Panc1 (cell line): ENCODE results near the gene TPM4.

ENCODE experiments used
- POLR2AphosphoS5 ChIP-seq: IDR thresholded peaks from 2 replicates; pipeline ENCODE4 v1.6.1; 2012; ENCODE audit warnings: mild to moderate bottlenecking, low read depth, low read length, moderate library complexity
- REST ChIP-seq, 2 experiments: IDR thresholded peaks; 2 replicates each; pipeline ENCODE4 v1.6.1; 2011 to 2012; ENCODE audit warnings: low read depth in 2 of 2, control low read depth in 1 of 2, low read length in 1 of 2, mild to moderate bottlenecking in 1 of 2, moderate library complexity in 1 of 2; ENCODE audit not compliant: insufficient read depth in 1 of 2
- SIN3A ChIP-seq: IDR thresholded peaks from 2 replicates; pipeline ENCODE4 v1.6.1; 2012; ENCODE audit warnings: low read depth, mild to moderate bottlenecking, low read length, moderate library complexity, borderline replicate concordance; ENCODE audit not compliant: insufficient read depth
- TCF7L2 ChIP-seq: IDR thresholded peaks from 2 replicates; pipeline ENCODE4 v1.6.1; 2011; ENCODE audit warnings: mild to moderate bottlenecking, low read depth, low read length, inconsistent platforms
- TF ChIP-seq, protein P1 (sequence below): fragments of 450-650 bp; IDR thresholded peaks from 2 replicates; pipeline ENCODE4 v1.5.1; 2017; ENCODE audit warnings: mild to moderate bottlenecking

DNA sequence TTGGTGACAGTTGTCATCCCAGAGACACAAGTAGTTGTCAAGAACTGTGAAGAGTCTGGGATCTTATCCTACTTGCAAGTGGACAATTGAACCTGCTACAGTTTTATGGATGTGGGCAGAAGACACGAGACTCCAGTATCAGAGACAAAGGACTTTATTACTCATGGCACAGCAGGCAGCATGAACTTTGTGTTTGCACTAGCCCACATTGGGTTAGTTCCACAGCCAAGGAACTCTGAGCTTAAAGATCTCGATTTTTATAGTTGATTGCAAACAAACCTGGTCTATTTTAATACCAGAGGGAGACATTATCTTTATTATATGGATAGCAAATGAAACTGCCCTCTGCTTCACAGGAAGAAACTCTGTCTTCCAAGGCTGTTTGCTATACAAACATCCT is 16.0 kb upstream of the TPM4 start:
- TF ChIP-seq, protein P1, sequence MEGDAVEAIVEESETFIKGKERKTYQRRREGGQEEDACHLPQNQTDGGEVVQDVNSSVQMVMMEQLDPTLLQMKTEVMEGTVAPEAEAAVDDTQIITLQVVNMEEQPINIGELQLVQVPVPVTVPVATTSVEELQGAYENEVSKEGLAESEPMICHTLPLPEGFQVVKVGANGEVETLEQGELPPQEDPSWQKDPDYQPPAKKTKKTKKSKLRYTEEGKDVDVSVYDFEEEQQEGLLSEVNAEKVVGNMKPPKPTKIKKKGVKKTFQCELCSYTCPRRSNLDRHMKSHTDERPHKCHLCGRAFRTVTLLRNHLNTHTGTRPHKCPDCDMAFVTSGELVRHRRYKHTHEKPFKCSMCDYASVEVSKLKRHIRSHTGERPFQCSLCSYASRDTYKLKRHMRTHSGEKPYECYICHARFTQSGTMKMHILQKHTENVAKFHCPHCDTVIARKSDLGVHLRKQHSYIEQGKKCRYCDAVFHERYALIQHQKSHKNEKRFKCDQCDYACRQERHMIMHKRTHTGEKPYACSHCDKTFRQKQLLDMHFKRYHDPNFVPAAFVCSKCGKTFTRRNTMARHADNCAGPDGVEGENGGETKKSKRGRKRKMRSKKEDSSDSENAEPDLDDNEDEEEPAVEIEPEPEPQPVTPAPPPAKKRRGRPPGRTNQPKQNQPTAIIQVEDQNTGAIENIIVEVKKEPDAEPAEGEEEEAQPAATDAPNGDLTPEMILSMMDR: no peak
- TF ChIP-seq SIN3A (no peak), TCF7L2 (peak; percentile 87), POLR2AphosphoS5 (no peak), REST (IDR thresholded peaks at IDR 0.05; ENCODE audit: insufficient read depth in 1 of 2, low read depth in 2 of 2, low read length in 1 of 2) (no peak)
